ENCODE measurements around the gene TWIST2. TPM values are rescaled to one million over a fixed set of nuclear protein-coding genes. Genes with fewer than 3 reads are reported as not detected.

TWIST2 gene
- total RNA-seq, 4 donors from 2014 or later: 72.5 to 140 (median 106) TPM

GRCh38 chr2:238950551-238950950 is 102.7 kb downstream of the TWIST2 start:
- Histone ChIP-seq H3K27me3 (no peaks in the 10 kb centered on the region), H3K4me1 (peaks cover 0 to 19% (median 3%) of the 10 kb centered on the region in 4 donors), H3K36me3 (no peaks in the 10 kb centered on the region), H3K4me3 (no peak overlapping the region), H3K9me3 (no peaks in the 10 kb centered on the region), H3K27ac (peak overlapping the region in 1 of 4 donors; percentile 61)
- TF ChIP-seq POLR2A (IDR thresholded peaks at IDR 0.05): no peak
- TF ChIP-seq, protein P1, sequence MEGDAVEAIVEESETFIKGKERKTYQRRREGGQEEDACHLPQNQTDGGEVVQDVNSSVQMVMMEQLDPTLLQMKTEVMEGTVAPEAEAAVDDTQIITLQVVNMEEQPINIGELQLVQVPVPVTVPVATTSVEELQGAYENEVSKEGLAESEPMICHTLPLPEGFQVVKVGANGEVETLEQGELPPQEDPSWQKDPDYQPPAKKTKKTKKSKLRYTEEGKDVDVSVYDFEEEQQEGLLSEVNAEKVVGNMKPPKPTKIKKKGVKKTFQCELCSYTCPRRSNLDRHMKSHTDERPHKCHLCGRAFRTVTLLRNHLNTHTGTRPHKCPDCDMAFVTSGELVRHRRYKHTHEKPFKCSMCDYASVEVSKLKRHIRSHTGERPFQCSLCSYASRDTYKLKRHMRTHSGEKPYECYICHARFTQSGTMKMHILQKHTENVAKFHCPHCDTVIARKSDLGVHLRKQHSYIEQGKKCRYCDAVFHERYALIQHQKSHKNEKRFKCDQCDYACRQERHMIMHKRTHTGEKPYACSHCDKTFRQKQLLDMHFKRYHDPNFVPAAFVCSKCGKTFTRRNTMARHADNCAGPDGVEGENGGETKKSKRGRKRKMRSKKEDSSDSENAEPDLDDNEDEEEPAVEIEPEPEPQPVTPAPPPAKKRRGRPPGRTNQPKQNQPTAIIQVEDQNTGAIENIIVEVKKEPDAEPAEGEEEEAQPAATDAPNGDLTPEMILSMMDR (IDR thresholded peaks at IDR 0.05): no peak
- no peak for TF ChIP-seq EP300 (IDR thresholded peaks at IDR 0.05)
- DNase-seq (ENCODE audit: low spot score in 2 of 2): peak; percentile 1 to 8
- WGBS, 2 donors: 89 to 94% methylated on average over 13 of the region's 13 CpGs

- Histone ChIP-seq H3K27me3 (no peaks in the 10 kb centered on the region), H3K4me3 (no peak overlapping the region), H3K4me1 (peaks cover 0 to 13% (median 2%) of the 10 kb centered on the region in 4 donors), H3K36me3 (no peaks in the 10 kb centered on the region), H3K9me3 (no peaks in the 10 kb centered on the region), H3K27ac (peak overlapping the region in 3 of 4 donors; percentile 1 to 70 (median 62))
- peak in 1 of 2 donors; percentile 81 for TF ChIP-seq EP300 (IDR thresholded peaks at IDR 0.05)
- TF ChIP-seq, protein P1 (IDR thresholded peaks at IDR 0.05): no peak
- no peak for TF ChIP-seq POLR2A (IDR thresholded peaks at IDR 0.05)
- WGBS, 2 donors: 51 to 55% methylated on average over 5 of the region's 5 CpGs
- DNase-seq (ENCODE audit: low spot score in 2 of 2): peak in 1 of 2 donors; percentile 7
Observed at GRCh38 chr2:238952261-238952919, 104.5 kb downstream of the TWIST2 start.

DNA sequence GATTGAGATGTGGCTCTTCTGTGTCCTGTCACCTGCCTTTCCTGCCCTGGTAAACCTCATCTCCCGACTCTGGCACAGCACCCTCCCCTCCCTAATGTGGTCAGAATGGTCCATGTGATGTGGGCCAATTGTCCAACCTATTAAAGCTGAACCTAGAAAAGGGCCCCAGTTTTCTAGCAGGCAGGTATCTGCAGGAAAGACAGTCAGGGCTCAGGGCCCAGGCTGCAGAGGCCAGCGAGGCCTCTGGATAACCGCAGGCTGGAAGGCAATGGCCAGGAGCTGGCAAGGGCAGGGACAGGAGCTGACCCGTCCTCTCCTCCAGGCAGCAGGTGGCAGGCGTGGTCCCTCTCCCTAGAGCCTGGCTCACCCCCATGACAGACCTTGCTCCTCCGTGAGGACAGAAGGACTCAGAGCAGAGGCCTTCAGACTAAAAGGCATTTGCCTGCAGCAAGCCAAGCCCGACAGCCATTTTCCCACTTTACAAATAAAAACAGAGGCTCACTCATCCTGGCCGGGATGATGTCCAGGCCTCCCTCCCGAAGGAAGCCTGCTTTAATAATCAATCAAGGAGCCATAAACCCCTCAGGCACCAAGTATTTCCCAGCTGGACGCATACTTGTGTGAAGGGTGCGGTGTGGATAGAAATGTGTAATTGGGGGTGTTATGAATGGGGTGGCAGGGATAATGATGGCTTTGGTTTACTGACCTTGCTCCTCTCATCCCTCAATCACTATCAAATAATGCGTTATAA is 107.1 kb downstream of the TWIST2 start:
- Histone ChIP-seq H3K4me3 (no peak overlapping the region), H3K9me3 (no peaks in the 10 kb centered on the region)

DNA sequence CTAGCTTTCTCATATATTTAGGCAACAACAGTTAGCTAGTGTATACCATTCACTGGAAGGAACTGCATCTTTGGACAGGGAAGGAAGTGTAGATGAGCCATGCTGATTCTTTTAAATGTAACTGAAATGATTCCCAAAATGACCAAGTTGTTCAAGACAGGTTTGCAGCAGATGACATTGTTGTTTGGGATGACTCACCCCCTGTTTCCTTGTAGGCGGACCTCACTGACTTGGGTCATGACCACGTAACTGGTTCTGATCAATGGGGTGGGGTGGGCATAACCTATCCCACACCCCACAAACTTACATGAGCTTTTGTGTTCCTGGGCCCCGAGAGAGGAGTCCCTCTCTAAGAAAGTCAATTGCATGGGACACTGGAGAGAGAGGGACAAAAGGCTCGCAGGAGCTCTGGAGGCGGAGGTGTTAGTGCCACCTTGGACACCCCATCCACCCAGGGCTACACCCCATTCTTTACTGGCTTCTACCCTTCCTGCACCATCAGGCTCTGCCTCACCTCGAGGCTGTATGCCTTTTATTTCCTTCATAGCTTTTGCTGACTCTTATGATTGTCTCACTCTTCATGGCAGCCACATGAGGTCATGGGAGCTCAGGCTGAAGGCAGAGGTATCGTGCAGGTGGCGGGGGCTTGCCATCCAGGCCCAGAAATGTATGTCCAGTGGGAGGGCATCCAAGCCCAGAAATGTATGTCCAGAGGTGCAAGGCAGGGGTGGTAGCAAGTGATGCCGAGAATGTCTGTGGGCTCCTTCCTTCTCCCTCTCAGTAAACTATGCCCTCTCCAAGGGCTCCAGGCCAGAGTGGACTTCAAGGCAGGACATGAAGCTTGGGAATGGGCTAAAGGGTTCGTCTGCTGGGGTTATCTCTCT is 108.0 kb downstream of the TWIST2 start:
- WGBS, 2 donors: 82 to 86% methylated on average over 10 of the region's 10 CpGs
- H3K27ac ChIP-seq: no peak overlapping the region

More for the DNA sequence above, 107.1 kb downstream of the TWIST2 start:
- Histone ChIP-seq H3K27ac (no peak overlapping the region), H3K36me3 (no peaks in the 10 kb centered on the region), H3K27me3 (no peaks in the 10 kb centered on the region), H3K4me1 (peaks cover 0 to 3% (median 0%) of the 10 kb centered on the region in 4 donors)
- DNase-seq (ENCODE audit: low spot score in 2 of 2): no peak
- 70 to 77% methylated on average over 10 to 12 of the region's 12 CpGs for WGBS, 2 donors
- TF ChIP-seq, protein P1 (IDR thresholded peaks at IDR 0.05): no peak
- TF ChIP-seq POLR2A (IDR thresholded peaks at IDR 0.05): no peak
- TF ChIP-seq EP300 (IDR thresholded peaks at IDR 0.05): no peak

More for the DNA sequence above, 108.0 kb downstream of the TWIST2 start:
- DNase-seq (ENCODE audit: low spot score in 2 of 2): no peak
- Histone ChIP-seq H3K4me3 (no peak overlapping the region), H3K9me3 (peaks cover 0 to 5% (median 0%) of the 10 kb centered on the region in 4 donors), H3K27me3 (no peaks in the 10 kb centered on the region), H3K36me3 (no peaks in the 10 kb centered on the region), H3K4me1 (peaks cover 0 to 3% (median 0%) of the 10 kb centered on the region in 4 donors)
- TF ChIP-seq POLR2A (IDR thresholded peaks at IDR 0.05) (no peak), EP300 (IDR thresholded peaks at IDR 0.05) (no peak)
- TF ChIP-seq, protein P1 (IDR thresholded peaks at IDR 0.05): no peak

Measured in tibial nerve (tissue), 4 donors.